ENCODE measurements around the gene VIPR2. TPM values are rescaled to one million over a fixed set of nuclear protein-coding genes. Genes with fewer than 3 reads are reported as not detected.
"Not testable (repeated sequence)": the region's sequence is repeated elsewhere in the genome, so short reads cannot be mapped to it uniquely, and the experiment has no call there.

VIPR2 gene
- polyA plus RNA-seq, 1 donor: 2.6 TPM

DNA sequence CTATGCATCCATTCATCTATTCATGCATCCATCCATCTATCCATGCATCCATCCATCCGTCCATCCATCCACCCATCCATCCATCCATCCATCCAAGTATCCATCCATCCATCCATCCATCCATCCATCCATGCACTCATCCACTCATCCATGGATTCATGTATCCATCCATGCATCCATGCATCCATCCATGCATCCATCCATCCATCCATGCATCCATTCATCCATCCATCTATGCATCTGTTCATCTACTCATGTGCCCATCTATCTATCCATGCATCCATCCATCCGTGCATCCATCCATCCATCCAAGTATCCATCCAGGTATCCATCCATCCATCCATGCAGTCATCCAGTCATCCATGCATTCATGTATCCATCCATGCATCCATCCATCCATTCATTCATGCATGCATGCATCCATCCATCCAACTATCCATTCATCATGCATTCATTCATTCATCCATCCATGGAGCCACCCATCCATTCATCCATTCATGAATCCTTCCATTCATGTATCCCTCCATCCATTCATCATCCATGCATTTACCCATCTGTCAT, 156.3 kb downstream of the VIPR2 start:
- no peak for DNase-seq

GRCh38 chr7:158987691-158988090, 157.0 kb downstream of the VIPR2 start:
- DNase-seq: no peak

DNA sequence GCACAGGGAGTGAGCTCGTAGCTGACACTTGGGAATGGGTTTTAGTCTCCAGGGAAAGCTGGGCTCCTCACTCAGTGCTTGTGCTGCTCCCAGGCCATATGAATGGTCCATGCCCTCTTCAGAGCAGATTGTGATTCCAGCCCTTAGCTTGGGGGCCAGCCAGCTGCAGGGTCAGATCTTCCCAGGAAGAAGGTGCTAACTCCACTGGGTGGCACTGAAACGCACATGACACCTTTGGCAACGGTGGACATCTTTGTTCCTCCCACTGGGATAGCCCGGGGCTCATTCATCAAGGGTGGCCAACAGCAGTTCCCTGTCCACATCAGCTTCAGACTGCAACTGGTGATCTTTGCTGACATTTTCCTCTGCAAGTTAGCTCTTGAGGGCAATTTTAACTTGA, 159.1 kb downstream of the VIPR2 start:
- DNase-seq: no peak

GRCh38 chr7:158984007-158984406, 160.7 kb downstream of the VIPR2 start:
- not testable (repeated sequence) for DNase-seq

GRCh38 chr7:158982080-158982479, 162.6 kb downstream of the VIPR2 start:
- not testable (repeated sequence) for DNase-seq

DNA sequence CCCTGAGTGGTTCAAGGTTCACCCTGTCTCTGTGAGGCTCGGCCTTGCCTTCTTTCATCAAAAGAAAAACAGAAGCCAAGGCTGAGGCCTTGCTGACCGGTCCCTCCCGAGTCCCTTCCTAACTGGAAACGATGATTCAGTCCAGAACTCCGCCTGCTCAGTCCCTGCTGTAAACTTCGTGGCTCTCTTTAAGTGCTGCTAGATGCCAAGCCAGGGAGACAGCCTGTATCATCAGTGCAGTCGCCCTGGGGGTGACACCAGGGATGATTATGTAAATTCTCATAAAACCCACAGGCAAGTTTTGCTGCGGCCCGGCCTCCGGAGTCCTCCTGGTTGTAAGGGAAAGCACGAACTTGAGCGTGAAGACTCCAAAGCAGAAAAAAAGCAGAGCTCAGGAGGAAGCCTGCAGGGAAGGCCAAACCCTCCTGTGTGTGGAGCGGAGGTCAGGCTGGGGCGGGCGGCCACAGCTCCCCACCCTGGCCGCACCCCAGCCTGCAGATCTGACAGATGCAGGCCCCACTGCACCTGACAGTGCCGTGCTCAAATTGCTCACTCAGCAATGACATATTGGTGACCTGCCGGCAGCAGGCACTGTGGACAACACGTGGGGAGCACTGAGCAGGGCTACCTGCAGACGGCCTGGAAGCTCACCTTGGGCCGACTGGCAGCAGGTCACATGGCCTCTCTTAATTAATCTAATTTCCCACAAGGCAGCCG, 164.9 kb downstream of the VIPR2 start:
- DNase-seq: no peak

- no peak for DNase-seq
Observed at GRCh38 chr7:158979023-158979529, 165.6 kb downstream of the VIPR2 start.

Measured in left kidney (tissue), 2 donors.